Activated T-cell treated with anti-CD3 and anti-CD28 coated beads, Interleukin-2, amount 50 U/mL, for 4 hours (primary cell): ENCODE results near the gene DHX16. TPM values are rescaled to one million over a fixed set of nuclear protein-coding genes. Genes with fewer than 3 reads are reported as not detected.

Experiments used
- ATAC-seq, 2 donors: fragments of 200-7000 bp; cut with Tn5 transposase; one replicate each; pipeline ENCODE4 v1.10.0; 2021
- DNase-seq: peaks from one replicate; pipeline ENCODE4 v3.0.0-alpha.2; 2020
- H3K27me3 Mint-ChIP-seq: one replicate; pipeline ENCODE4 v1.8.0; 2021; ENCODE audit warnings: low read depth, mixed read lengths
- H3K36me3 Mint-ChIP-seq: one replicate; pipeline ENCODE4 v1.8.0; 2022; ENCODE audit warnings: mixed read lengths; ENCODE audit not compliant: insufficient read depth
- H3K4me1 Mint-ChIP-seq: one replicate; pipeline ENCODE4 v1.8.0; 2021; ENCODE audit warnings: low read depth, mixed read lengths
- H3K4me3 Mint-ChIP-seq: one replicate; pipeline ENCODE4 v1.8.0; 2021; ENCODE audit warnings: mild to moderate bottlenecking, moderate library complexity, mixed read lengths
- H3K9me3 Mint-ChIP-seq: one replicate; pipeline ENCODE4 v1.8.0; 2021; ENCODE audit warnings: mixed read lengths
- total RNA-seq, 3 donors: library from RNA; stranded (reverse); gene quantifications; one replicate each; pipeline ENCODE4 v1.2.1, GENCODE V29; 2021

DHX16 gene
- total RNA-seq, 3 donors from 2014 or later, result 54.2 to 57.2 (median 54.8) TPM

- Mint-ChIP-seq H3K4me1 (peaks cover 31% of the 10 kb centered on the region), H3K9me3 (no peaks in the 10 kb centered on the region), H3K4me3 (peak overlapping the region; percentile 87), H3K36me3 (peaks cover 13% of the 10 kb centered on the region), H3K27me3 (no peaks in the 10 kb centered on the region)
- DNase-seq (no peak), ATAC-seq (no peak)
Measured at GRCh38 chr6:30645989-30646388, 26.8 kb downstream of the DHX16 start.

GRCh38 chr6:30644769-30645168, 28.0 kb downstream of the DHX16 start:
- Mint-ChIP-seq H3K4me3 (no peak overlapping the region), H3K4me1 (peaks cover 38% of the 10 kb centered on the region)

GRCh38 chr6:30643656-30644055, 29.1 kb downstream of the DHX16 start:
- ATAC-seq (no peak), DNase-seq (no peak)
- Mint-ChIP-seq H3K4me3 (no peak overlapping the region), H3K27me3 (no peaks in the 10 kb centered on the region), H3K9me3 (no peaks in the 10 kb centered on the region), H3K36me3 (peaks cover 16% of the 10 kb centered on the region), H3K4me1 (peaks cover 37% of the 10 kb centered on the region)

More at GRCh38 chr6:30644769-30645168, 28.0 kb downstream of the DHX16 start:
- Mint-ChIP-seq H3K27me3 (no peaks in the 10 kb centered on the region), H3K9me3 (no peaks in the 10 kb centered on the region), H3K36me3 (peaks cover 16% of the 10 kb centered on the region)
- no peak for ATAC-seq
- DNase-seq, result no peak

DNA sequence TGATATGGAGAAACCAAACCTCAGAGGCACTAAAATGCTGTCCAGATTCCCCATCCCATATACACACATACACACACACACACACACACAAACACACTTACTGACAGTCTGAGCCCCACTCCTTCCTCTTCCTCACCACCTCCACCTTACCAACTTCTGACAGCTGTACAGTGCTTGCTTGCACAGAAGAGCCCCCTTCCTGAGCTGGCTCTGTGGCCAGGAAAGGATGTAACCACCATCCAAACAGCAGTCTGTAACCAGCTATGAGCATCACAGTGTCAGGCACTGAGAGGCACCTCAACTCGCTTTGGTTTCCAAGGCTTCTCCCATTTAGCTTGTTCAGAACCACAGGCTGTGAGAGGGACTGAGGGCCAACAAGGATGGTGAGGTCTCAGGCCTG, 31.8 kb downstream of the DHX16 start:
- no peaks in the 10 kb centered on the region for H3K27me3 Mint-ChIP-seq
- peaks cover 17% of the 10 kb centered on the region for H3K36me3 Mint-ChIP-seq
- DNase-seq (no peak), ATAC-seq (no peak)
- peaks cover 23% of the 10 kb centered on the region for H3K4me1 Mint-ChIP-seq
- no peaks in the 10 kb centered on the region for H3K9me3 Mint-ChIP-seq
- no peak overlapping the region for H3K4me3 Mint-ChIP-seq

GRCh38 chr6:30640481-30640880, 32.3 kb downstream of the DHX16 start:
- H3K27me3 Mint-ChIP-seq, result no peaks in the 10 kb centered on the region
- peaks cover 21% of the 10 kb centered on the region for H3K4me1 Mint-ChIP-seq
- ATAC-seq (no peak), DNase-seq (no peak)
- peaks cover 22% of the 10 kb centered on the region for H3K36me3 Mint-ChIP-seq
- no peaks in the 10 kb centered on the region for H3K9me3 Mint-ChIP-seq
- H3K4me3 Mint-ChIP-seq, result no peak overlapping the region

DNA sequence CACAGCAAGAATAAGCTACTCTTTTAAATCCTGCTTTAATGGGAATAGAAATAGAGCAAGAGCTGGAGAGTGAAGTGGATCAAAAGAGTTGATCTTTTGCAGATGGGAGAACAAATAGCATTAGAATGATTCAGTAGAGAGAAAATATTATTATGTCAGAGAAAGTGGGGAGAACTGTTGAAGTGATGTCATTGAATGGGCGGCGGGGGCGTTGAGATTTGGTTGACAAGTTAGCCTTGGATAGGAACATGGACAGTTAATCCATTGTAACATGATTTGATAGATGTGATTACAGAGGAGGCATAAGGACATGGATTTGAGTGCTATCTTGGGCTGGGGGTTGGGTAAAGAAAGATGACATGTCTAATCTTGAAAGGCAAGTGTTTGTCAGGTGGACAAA, 37.0 kb downstream of the DHX16 start:
- Mint-ChIP-seq H3K36me3 (peaks cover 22% of the 10 kb centered on the region), H3K9me3 (no peaks in the 10 kb centered on the region), H3K4me3 (no peak overlapping the region), H3K4me1 (peaks cover 9% of the 10 kb centered on the region), H3K27me3 (no peaks in the 10 kb centered on the region)
- no peak for DNase-seq
- no peak for ATAC-seq

GRCh38 chr6:30626484-30627366, 46.1 kb downstream of the DHX16 start, which contains the start of gene ATAT1:
TSS of gene ATAT1 (plus strand) at chr6:30626874.
- Mint-ChIP-seq H3K27me3 (no peaks in the 10 kb centered on the region), H3K4me1 (peaks cover 21% of the 10 kb centered on the region), H3K4me3 (peak within 1 kb of the TSS; percentile 93), H3K9me3 (no peaks in the 10 kb centered on the region), H3K36me3 (peaks cover 25% of the 10 kb centered on the region)
- ATAC-seq (peak; percentile 99), DNase-seq (peak; percentile 87)

GRCh38 chr6:30625511-30625910, 47.3 kb downstream of the DHX16 start:
- ATAC-seq, result no peak
- Mint-ChIP-seq H3K4me3 (no peak overlapping the region), H3K4me1 (peaks cover 21% of the 10 kb centered on the region), H3K27me3 (no peaks in the 10 kb centered on the region), H3K36me3 (peaks cover 21% of the 10 kb centered on the region), H3K9me3 (no peaks in the 10 kb centered on the region)
- no peak for DNase-seq

GRCh38 chr6:30619561-30619960, 53.2 kb downstream of the DHX16 start:
- peaks cover 15% of the 10 kb centered on the region for H3K4me1 Mint-ChIP-seq
- ATAC-seq, result no peak
- DNase-seq, result no peak
- H3K9me3 Mint-ChIP-seq, result no peaks in the 10 kb centered on the region
- no peaks in the 10 kb centered on the region for H3K27me3 Mint-ChIP-seq
- H3K4me3 Mint-ChIP-seq, result peak overlapping the region; percentile 90
- H3K36me3 Mint-ChIP-seq, result peaks cover 35% of the 10 kb centered on the region

- no peak for ATAC-seq
- Mint-ChIP-seq H3K4me3 (peak overlapping the region; percentile 90), H3K4me1 (peaks cover 26% of the 10 kb centered on the region), H3K27me3 (no peaks in the 10 kb centered on the region), H3K9me3 (no peaks in the 10 kb centered on the region), H3K36me3 (peaks cover 43% of the 10 kb centered on the region)
- DNase-seq, result no peak
Measured at GRCh38 chr6:30618270-30618797, 54.5 kb downstream of the DHX16 start.

GRCh38 chr6:30617565-30618269, 55.1 kb downstream of the DHX16 start, which contains the start of gene MRPS18B:
TSS of gene MRPS18B (plus strand) at chr6:30617840. CDS start at chr6:30617866, 26 bp downstream.
- ATAC-seq, result peak; percentile 79 to 82
- H3K27me3 Mint-ChIP-seq, result no peaks in the 10 kb centered on the region
- H3K36me3 Mint-ChIP-seq, result peaks cover 43% of the 10 kb centered on the region
- H3K9me3 Mint-ChIP-seq, result no peaks in the 10 kb centered on the region
- peaks cover 33% of the 10 kb centered on the region for H3K4me1 Mint-ChIP-seq
- H3K4me3 Mint-ChIP-seq, result peak within 1 kb of the TSS; percentile 90
- peak; percentile 97 for DNase-seq

DNA sequence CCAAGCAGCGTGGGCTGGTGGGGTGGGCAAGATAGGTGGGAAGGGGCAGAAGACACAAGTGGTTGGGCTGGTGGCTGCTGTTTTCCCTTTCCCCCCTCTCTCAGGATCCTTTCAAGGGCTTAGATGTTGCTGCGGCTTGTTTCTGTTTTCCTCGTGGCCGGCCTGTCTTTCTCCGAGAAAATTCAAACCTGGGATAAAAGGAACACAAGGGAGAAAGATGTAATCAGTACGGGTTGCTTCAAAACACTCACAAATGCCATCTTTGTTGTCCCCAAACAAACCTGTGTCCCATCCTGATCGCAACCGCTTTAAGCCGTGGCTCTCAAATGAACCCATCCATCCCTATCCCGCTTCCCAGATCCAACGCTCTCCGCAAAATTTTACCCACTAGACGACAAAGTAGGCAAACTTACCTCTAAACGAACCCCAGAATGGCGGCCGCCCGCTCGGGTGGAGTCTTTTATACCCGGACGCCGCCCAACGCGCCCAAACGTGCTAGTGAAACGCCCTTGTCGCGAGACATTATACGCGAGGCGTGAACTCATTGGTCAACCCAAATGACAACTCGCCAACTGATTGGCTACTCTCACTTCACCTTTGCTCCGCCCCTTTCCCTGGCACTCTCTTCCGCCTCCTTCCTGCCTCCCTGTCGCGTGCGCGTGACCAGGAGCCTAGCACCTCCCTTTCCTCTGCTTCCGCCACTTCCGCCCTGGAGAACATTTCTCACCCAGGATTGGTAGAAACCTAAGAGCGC, 55.8 kb downstream of the DHX16 start, which contains the start of gene PPP1R10:
Gene PPP1R10 (minus strand): TSS at position 433 of the 754 bp plus-strand sequence. CDS start 7,299 bp downstream, outside the sequence.
- Mint-ChIP-seq H3K4me3 (peak within 1 kb of the TSS; percentile 90), H3K4me1 (peaks cover 38% of the 10 kb centered on the region), H3K9me3 (no peaks in the 10 kb centered on the region), H3K27me3 (no peaks in the 10 kb centered on the region), H3K36me3 (peaks cover 42% of the 10 kb centered on the region)
- ATAC-seq (peak; percentile 79 to 82), DNase-seq (peak; percentile 97)

- H3K36me3 Mint-ChIP-seq, result peaks cover 44% of the 10 kb centered on the region
- no peak for DNase-seq
- no peak for ATAC-seq
- H3K27me3 Mint-ChIP-seq, result no peaks in the 10 kb centered on the region
- peak overlapping the region; percentile 90 for H3K4me3 Mint-ChIP-seq
- no peaks in the 10 kb centered on the region for H3K9me3 Mint-ChIP-seq
- peaks cover 46% of the 10 kb centered on the region for H3K4me1 Mint-ChIP-seq
Measured at GRCh38 chr6:30615958-30616810, 56.6 kb downstream of the DHX16 start.
